Measurements from ENCODE around the gene TRAF2.

Gene TRAF2

DNA sequence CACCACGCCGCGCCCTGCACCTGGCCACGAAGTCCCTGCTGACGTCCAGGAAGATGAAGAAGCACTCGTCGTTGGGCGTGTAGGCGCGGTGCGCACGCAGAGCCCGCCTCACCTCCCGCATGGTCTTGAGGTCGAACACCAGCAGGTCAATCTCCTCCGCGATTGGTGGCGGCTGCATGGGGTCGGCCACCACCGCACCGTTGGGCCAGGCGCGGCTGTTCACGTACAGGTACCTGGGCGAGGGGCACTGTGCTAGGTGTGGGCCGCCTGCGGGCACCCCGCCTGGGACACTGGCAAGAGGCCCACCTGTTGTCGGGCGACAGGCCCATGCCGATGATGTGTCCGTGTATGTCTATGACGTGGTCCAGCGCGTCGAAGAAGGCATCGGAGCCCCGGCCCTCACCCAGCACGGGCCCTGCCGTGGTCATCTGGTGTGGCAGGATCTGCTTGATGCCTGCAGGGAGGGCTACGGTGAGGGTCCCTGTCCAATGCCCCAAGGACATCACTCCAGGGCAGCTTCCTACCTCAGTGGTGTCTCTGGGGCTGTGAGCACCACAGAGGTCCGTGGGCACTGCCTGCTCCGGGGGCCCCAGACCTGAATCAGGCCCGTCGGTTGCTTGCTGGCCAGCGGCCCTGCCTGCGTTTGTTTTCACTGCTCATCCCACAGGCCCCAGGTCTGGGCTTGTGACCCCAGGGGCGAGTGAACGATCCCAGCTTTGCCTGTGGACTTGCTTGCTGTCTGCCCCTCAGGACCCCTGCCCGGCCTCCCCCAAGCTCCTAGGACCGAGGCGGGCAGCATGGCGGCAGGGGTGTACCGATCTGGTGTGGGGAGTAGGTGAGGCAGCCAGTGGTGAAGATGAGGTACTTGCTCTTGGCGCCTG is 55.2 kb downstream of the TRAF2 start:
- no peak for DNase-seq

DNA sequence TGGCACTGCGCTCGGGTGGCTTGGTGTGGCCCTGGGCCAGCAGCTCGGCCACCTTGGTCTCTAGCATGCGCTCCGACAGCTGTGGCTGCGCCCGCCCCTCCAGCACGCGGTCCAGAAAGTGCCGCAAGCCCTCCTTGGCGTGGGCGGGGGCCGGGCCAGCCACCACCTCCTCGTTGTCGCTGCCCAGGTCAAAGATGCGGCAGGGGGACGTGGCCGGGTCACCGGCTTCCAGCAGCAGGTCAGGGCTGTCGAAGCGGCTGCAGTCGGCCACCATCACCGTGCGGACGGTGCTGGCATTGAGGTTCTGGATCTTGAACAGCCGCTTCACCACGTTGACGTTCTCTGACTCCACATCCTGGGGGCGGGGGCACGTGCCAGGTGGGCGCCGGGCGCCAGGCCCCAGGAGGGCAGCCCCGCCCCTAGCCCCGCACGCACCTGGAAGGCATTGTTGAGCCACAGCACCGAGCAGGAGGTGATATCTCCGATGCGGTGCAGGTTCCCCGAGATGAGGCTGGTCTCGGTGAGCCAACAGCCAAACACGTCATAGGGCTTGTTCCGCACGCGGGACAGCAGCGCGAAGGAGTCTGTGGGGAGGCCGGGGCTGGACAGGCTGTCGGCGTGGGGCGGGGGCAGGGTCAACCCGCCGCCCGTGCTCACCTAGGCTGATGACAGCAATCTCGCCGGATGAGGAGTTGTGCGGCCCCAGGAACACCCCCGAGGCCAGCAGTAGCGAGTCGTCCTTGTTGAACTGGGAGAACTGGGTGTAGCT is 56.0 kb downstream of the TRAF2 start:
- no peak for DNase-seq

DNA sequence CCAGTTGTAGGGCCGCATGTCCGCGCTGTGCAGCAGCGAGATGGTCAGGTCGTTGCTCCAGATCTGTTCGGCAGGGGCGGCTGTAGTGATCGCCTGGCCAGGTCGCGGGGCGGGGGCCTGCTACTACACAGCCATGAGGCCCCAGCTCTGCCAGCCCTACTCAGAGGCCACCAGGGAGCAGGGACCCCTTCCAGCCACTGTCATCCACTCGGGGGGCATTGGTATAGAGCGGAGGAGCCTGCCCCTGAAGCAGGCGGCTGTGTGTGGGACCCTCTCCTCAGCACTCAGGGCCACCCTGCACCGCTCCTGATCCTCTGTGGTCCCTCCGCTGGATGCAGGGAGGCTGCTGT is 56.5 kb downstream of the TRAF2 start:
- DNase-seq: no peak

DNA sequence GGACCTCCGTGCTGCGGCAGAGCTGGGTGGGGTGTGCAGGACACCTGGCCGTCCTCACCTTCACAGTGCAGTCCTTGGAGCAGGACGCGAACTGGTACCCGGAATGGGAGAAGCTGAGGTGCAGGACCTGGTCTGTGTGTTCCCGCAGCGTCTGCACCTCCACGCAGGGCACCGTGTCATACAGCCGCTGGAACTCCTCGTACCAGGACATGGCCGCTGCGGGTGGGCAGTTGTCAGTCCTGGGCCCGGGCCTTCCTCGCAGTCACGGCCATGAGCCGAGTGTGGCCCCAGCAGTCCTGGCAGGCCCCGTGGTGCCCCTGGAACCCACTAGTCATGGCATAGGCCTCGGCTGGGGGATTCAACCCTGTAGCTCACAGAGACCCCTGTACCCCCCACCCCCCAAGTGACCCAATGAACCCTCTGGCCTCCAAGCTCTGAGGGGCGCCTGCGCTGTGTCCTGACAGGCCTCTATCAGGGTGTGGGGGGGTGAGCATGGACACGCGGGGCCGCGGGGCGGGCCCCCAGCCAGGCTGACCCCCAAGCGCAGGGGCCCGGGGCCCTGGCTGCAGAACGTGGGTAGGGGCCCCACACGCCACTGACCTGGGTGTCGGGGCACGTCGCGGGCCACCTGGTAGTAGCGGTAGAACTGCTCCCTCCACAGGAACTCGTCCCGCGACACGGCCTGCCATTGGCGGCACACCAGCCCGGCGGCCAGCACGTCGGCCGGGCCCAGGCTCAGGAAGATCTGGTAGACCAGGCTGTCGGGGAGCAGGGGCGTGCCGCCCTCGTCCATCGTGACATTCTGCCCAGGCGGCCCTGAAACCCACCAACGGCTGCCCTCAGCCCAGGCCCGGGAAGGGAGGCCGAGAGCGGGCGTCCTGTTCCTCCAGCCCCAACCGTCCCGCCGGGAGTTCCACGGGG is 57.2 kb downstream of the TRAF2 start:
- DNase-seq: no peak

DNA sequence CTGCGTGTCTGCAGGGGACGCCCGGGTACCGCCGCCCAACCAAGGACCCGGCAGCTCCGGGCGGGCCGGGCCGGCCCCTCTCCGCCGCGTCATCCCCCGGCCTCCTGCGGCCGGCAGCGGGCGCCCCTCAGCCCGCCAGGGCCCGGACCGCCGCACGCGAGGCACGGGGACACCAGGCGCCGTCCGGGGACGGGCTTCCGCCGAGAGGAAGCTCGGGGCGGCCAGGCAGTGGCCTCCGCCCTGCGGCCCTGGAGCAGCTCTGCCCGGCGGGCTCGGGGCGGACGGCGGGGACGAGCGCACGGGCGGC is 57.8 kb downstream of the TRAF2 start:
- DNase-seq: no peak

DNA sequence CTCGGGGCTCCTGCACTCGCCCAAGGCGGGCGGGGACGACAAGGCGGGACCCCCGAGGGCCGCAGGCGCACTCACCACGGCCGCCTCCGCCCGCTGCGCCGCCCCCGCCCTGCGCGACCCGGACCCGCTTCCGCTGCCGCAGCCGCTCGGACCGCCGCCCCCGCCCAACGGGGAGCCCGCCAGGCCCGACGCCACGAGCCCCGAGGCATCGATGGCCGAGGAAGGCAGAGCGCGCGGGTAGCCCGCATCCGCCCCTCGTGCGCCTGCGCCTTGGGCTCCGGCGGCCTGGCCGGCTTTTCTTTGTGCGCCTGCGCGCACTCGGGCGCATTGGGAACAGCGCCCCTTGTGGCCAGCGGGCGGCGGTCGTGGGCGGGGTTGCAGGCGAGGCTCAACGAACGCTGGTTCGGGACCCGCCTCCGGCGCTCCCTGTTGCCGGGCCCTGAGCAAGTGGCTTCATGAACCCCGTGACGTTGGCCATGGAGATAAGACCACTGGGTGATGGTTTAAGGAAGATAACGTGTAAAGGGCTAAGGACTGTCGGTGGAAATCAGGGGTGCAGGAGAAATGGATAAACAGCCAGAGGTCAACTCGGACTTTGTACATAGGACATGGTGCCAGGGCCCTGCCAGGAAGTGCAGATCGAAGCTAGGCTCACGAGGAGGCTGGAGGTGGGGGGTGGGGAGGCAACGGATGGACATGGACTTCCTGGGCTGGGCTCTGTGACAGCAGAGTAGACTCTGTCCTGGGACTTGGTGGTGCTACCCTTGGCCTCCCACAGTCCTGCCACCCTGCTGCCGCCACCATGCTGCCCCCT is 58.4 kb downstream of the TRAF2 start, which contains the start of the genes C8G and FBXW5:
Gene C8G, plus strand, starts transcription at position 725 of the 814 bp plus-strand sequence. Its CDS starts 78 bp downstream, at position 803.
Gene FBXW5, minus strand, starts transcription at position 220 of the 814 bp plus-strand sequence. CDS start 655 bp downstream, outside the sequence.
- peak; percentile 91 for DNase-seq

DNA sequence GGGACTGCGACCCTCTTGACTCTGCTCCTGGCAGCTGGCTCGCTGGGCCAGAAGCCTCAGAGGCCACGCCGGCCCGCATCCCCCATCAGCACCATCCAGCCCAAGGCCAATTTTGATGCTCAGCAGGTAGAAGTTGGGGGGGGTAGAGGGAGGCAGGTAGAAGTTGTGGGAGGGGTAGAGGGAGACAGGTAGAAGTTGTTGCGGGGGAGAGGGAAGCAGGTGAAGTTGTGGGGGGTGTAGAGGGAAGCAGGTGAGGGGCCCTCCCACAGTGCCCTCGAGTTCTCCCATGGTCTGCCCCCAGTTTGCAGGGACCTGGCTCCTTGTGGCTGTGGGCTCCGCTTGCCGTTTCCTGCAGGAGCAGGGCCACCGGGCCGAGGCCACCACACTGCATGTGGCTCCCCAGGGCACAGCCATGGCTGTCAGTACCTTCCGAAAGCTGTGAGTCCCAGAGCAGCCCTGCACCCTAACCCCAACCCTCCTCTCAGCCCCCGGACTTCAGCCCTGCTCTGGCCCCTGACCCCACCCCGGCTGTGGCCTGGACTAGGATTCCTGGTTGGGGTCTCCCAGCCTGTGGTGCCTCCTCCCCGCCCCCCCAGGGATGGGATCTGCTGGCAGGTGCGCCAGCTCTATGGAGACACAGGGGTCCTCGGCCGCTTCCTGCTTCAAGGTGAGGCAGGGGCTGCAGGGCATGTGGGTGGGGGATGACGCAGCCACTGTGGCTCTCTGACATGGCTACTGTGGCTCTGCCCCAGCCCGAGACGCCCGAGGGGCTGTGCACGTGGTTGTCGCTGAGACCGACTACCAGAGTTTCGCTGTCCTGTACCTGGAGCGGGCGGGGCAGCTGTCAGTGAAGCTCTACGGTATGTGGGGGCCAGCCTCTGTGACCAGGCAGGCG is 59.3 kb downstream of the TRAF2 start:
- no peak for DNase-seq

DNA sequence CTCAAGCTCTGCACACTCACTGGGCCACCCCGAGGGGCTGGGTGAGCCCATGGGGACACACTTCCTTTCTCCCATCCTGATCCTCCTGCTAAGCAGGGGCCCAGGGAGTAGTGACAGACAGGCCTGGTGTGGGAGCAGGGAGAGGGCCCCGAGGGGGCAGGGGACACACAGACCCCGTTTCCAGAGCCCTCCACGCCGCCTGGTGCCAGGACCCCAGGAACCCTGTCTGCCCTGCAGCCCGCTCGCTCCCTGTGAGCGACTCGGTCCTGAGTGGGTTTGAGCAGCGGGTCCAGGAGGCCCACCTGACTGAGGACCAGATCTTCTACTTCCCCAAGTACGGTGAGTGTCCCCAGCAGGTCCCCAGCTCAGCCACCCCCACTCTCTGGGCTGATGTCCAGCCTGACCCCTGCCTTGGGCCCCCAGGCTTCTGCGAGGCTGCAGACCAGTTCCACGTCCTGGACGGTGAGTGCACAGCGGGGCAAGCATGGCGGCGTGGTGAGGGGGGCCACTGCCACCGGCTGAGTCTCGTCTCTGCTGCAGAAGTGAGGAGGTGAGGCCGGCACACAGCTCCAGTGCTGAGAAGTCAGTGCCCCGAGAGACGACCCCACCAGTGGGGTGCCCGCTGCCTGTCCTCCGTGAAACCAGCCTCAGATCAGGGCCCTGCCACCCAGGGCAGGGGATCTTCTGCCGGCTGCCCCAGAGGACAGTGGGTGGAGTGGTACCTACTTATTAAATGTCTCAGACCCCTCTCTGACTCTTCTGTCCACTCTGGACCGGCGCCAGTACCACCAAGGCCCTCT is 60.1 kb downstream of the TRAF2 start:
- DNase-seq: no peak

DNA sequence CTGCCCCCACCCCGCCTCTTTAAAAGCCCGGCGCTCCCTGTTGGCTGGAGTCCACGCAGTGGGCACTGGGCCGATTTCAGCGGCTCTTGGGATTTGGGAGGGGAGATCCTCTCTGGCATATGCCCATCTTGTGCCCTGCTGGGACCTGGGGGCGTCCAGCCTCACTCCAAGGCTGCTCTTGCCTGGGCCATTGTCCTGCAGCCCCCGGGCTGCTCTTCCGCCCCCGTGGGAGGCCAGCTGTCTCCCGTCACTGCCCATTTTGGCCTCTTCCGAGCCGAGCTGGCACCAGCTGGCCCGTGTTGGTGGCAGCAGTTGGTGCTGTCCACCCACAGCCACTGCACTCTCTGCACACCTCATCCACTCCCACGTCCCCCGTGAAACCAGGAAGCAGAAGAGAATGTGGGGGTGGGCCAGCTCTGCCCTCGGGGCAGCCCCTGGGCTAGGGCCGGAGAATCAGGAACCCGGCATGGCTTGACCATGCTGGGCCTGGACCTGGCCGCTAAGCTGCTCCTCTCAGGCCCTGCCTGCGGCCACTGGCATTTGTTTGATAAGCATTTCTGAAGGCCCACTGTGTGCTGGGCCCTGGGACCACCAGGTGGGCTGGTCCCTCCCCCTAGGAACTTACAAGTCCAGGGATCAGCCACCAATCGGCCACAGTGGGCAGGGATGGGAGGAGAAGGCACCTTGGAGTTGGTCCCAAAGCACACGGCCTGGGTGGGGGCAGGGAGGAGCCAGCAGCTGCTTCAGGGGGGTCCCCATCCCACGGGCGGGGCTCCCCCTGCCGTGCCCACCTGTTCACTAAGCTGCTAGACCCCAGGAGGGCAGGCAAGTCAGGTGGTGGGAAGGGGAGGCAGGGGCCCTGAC is 60.9 kb downstream of the TRAF2 start:
- no peak for DNase-seq

DNA sequence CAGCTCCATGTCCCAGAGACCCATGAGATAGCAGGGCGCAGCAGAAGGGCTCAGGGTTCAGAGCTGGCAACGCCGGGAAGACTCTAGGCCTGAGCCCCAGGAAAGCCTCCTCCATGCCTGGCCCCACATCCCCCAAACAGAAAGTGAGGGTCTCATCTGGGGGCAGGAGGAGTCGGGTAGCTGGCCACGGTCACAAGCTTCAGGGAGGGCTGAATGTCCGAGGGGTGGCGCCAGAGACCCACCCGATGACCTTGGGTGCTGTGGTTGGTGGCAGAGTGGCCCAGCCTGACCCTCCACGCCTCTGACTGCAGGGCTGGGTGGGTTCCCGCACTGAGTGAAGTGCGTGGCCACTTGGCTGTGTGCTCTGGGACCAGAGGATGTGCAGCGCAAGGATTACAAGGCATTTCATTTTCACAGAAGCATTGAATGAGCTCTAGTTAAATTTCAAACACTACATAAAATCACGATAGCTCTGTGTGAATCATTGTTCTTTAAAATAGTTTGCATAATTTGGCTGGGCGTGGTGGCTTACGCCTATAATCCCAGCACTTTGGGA is 61.7 kb downstream of the TRAF2 start:
- no peak for DNase-seq

DNA sequence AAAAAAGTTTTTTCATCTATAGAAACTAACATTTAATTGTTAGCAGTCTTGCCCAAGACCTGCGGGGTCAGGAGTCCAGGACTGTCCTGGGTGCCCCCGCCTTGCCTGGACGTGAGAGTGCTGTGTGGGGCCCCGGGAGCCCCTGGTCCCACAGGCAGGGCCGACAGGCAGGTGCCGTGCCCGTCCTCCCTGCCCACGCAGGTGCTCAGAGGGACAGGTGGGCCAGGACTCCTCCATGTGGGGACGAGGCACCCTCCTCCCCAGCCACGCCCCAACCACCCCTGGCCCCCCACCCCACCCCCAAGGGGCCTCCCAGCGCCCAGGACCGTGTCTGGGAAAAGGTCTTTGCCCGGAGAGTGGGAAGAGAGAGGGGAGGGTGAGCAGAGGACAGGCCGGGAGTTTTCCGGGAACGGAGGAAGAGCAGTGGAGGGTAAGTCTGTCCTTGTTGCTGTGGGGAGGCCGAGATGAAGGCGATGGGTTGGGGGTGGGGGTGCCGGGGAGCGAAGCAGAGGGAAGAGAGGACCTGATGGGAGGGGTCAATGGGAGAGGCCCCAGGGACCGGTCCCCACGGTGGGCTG is 63.0 kb downstream of the TRAF2 start:
- peak; percentile 58 for DNase-seq

DNA sequence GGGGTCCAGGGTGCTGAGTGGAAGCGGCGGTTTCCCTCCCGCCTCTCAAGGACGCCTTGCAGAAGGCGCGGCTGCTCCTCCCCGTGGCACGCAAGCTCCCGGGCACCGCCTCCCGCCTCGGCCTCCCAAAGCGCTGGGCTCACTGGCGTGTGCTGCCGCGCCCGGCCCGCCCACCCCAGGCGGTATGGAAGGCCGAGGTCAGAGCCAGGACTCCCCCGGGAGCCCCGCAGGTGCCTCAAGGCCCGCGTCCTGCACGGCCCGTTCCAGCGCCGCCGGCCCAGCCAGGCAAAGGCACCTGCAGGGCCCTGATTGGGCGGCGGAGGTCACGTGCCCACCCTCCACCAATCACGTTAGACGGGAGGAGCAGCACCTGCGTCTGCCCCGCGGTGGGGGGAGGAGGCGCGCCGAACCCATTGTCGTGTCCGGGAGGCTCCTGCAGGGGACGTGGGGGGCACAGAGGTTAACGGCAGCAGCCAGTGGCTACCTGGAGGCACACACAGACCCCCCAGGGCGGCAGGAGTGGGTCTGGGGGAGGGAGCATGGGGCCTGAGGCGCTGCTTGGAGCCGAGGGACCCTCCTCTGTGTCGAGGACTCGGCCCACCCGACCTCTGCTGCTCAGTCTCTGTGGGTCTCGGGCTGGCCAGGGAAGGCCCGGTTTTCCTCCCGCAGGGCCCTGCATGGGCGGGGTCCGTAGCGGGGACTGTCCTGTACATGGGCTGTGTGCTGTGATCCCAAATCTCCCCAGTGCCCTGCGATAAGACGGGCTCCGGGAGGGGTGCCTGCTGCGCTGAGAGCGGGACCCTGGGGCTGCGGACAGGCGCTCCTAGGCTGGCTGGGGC is 63.7 kb downstream of the TRAF2 start:
- peak; percentile 92 for DNase-seq

DNA sequence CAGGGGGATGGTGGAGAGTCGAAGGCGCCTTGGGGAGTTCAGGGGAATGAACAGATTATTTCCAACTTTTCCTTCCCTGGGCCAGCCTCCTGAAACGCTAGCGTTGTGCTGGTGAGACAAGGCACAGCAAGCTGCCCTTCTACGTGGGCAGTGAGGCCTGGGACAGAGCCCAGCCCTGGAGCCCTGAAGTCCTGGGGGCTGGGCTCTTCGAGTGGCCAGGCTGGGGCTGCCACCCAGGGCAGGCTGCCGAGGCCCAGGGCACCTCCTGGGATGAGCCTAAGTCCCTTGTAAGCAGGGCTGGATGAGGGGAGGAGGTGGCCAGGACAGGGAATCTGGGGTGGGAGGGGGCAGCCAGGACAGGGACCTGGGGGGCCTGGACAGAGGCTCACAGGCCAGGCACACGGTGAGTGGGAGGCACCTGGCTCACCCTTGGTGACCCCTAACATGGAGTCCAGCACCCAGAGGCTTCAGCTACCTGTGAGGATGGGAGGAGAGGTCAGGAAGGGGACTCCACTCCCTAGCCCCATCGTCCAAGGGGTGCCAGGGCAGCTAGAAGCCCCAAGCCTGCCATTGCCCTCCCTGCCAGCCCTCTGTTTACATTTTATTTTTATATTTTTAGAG is 64.5 kb downstream of the TRAF2 start:
- no peak for DNase-seq

DNA sequence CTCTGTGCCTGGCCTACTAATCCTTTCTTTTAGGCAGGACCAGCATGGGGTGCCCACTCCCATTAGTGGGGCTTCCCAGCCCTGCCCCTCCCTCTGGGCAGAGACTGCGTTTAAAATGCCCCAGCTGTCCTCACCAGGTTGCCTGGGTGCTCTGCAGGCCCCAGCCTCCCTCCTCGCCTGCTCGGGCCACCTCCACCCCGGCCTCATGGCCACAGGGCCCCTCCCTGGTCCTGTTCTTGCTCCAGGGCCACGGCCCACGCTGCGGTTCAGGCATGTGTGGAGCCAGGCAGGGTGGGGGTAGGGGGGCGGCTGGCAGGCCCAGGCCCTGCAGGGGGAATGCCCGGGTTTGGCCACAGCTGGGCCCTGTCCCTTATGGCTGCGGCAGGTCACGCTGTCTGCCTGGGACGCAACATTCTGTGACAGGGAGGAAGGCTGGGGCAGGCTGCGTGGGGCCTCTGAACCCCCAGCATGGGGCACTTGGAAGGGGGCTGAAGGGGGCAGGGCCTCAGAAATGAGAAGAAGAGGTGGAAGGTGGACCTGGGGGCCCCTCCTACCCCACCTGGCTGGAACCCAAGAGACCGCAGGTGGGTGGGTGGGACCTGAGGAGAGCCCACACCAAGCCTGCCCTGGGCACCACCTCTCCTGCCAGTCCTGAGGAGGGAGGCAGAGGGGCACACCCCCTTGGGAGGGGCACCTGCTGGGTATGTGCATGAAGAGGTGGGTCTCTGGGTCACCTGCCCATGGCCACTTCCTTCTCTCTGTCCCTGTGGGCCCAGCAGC is 65.4 kb downstream of the TRAF2 start, which contains the start of gene LCN12:
Gene LCN12, plus strand, starts transcription at position 733 of the 780 bp plus-strand sequence. CDS start 55 bp downstream, outside the sequence.
- no peak for DNase-seq

DNA sequence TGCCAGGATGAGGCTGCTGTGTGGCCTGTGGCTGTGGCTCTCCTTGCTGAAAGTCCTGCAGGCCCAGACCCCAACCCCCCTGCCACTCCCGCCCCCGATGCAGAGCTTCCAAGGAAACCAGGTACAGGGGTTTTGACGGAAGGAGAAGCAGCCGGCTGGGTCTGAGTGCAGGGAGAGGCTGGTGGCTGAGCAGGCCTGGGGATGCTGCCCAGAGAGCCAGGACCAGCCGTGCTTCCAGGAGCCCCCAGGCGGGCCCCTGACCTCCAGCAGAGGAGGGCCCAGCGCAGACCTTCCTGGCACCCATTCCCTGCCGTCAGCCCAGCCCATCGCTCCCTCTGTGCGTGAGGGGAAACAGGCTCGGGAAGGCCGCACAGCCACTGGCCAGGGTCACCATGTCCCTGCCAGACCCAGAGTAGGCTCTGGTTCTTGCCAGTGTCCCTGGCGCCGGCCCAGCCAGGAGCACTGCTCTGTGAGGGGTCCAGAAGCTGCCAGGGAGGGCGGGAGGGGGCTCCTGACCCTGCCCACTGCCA is 66.1 kb downstream of the TRAF2 start:
- no peak for DNase-seq
